ENCODE measurements around the gene FOXP4. TPM values are rescaled to one million over a fixed set of nuclear protein-coding genes. Genes with fewer than 3 reads are reported as not detected.

Gene FOXP4
- polyA plus RNA-seq, 1 experiment: 4.0 TPM

- no peak for TF ChIP-seq CTCF (IDR thresholded peaks at IDR 0.05; ENCODE audit: insufficient read depth, low read depth, low read length)
- Histone ChIP-seq H3K27me3 (ENCODE audit: control insufficient read depth, insufficient read depth, low read length) (no peaks in the 10 kb centered on the region), H3K4me3 (ENCODE audit: low read depth, low read length) (no peak overlapping the region), H3K36me3 (ENCODE audit: control insufficient read depth, insufficient read depth, low read length) (0 out of 2 replicates have a peak, but pooled peaks cover 1% of the 10 kb centered on the region)
- CTCF ChIA-PET: no interaction called here
- DNase-seq (ENCODE audit: low read depth): no peak
- POLR2A ChIA-PET: no interaction called here
These were observed 12.0 kb downstream of the FOXP4 start for GRCh38 chr6:41558033-41558807.

GRCh38 chr6:41559655-41560427 is 13.7 kb downstream of the FOXP4 start:
- DNase-seq (ENCODE audit: low read depth): no peak
- Histone ChIP-seq H3K27me3 (ENCODE audit: control insufficient read depth, insufficient read depth, low read length) (no peaks in the 10 kb centered on the region), H3K36me3 (ENCODE audit: control insufficient read depth, insufficient read depth, low read length) (0 out of 2 replicates have a peak, but pooled peaks cover 1% of the 10 kb centered on the region), H3K4me3 (ENCODE audit: low read depth, low read length) (no peak overlapping the region)
- ChIA-PET POLR2A (no interaction called here), CTCF (no interaction called here)
- no peak for TF ChIP-seq CTCF (IDR thresholded peaks at IDR 0.05; ENCODE audit: insufficient read depth, low read depth, low read length)

- Histone ChIP-seq H3K4me3 (ENCODE audit: low read depth, low read length) (peak overlapping the region; percentile 18), H3K27me3 (ENCODE audit: control insufficient read depth, insufficient read depth, low read length) (no peaks in the 10 kb centered on the region), H3K36me3 (ENCODE audit: control insufficient read depth, insufficient read depth, low read length) (peaks cover 3% of the 10 kb centered on the region; the same call in 1 of the 2 replicates)
- ChIA-PET POLR2A (no interaction called here), CTCF (no interaction called here)
- DNase-seq (ENCODE audit: low read depth): no peak
- TF ChIP-seq CTCF (IDR thresholded peaks at IDR 0.05; ENCODE audit: insufficient read depth, low read depth, low read length): no peak
These were observed 14.4 kb downstream of the FOXP4 start for GRCh38 chr6:41560431-41561192.

GRCh38 chr6:41561416-41561815 is 15.2 kb downstream of the FOXP4 start:
- ChIA-PET CTCF (no interaction called here), POLR2A (no interaction called here)
- no peak overlapping the region for H3K4me3 ChIP-seq (ENCODE audit: low read depth, low read length)
- no peak for TF ChIP-seq CTCF (IDR thresholded peaks at IDR 0.05; ENCODE audit: insufficient read depth, low read depth, low read length)
- H3K27me3 ChIP-seq (ENCODE audit: control insufficient read depth, insufficient read depth, low read length): no peaks in the 10 kb centered on the region
- peaks cover 10% of the 10 kb centered on the region for H3K36me3 ChIP-seq (ENCODE audit: control insufficient read depth, insufficient read depth, low read length)
- no peak for DNase-seq (ENCODE audit: low read depth)
